COLO668 (cell line): ENCODE results near the gene IFNL1.
A peak's percentile ranks its signal among the peaks of the same experiment; 100 is the strongest.
"Not testable (repeated sequence)": the region's sequence is repeated elsewhere in the genome, so short reads cannot be mapped to it uniquely, and the experiment has no call there.

Experiments
- DNase-seq: peaks from one replicate; lab custom pipeline; 2025; ENCODE audit not compliant: unreplicated experiment; lab: John Stamatoyannopoulos, UW

Gene IFNL1

DNA sequence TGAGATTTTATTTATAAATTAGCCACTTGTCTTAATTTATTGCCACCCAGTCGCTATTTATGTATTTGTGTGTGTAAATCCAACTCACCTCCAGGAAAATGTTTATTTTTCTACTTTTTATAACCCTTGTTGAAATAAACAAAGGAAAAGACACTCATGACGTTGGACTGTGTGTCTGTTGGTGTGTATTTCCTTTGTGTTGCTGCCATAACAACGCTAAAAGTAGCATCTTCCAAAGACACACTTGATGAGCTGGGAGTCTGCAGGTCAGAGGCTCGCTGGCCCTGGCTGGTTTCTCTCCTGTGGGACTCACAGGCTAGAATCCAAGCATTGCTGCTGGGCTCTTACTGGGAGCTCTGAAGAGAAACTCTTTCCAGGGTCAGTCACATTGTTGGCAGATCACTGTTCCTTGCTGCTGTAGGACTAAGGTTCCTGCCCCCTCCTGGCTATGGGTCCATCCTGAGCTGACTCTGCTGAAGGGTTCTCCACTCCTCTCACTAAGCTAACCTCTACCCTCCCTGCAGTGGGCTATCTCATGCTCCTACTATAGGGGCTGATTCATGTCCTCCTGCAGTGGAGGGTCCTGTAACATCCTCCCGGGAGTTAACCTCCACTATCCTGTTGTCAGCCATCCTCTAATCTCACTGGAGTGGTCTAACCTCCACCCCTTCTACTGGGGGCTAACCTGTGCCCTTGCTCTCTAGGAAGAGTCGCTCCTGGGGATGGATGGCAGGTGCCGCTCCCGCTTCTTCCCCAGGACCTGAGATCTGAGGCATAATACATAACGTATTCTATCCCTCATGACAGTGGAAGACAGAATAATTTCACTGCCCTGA, 26.0 kb upstream of the IFNL1 start:
- DNase-seq: no peak

DNA sequence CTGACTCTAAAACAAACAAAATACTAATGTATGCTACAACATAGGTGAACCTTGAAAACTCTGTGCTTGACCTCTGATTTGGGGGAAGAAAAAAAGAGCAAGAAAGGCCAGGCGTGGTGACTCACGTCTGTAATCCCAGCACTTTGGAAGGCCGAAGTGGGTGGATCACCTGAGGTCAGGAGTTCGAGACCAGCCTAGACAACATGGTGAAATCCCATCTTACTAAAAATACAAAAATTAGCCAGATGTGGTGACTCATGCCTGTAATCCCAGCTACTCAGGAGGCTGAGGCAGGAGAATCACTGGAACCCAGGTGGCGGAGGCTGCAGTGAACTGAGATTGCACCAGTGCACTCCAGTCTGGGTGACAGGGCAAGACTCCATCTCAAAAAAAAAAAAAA, 22.3 kb upstream of the IFNL1 start:
- not testable (repeated sequence) for DNase-seq

DNA sequence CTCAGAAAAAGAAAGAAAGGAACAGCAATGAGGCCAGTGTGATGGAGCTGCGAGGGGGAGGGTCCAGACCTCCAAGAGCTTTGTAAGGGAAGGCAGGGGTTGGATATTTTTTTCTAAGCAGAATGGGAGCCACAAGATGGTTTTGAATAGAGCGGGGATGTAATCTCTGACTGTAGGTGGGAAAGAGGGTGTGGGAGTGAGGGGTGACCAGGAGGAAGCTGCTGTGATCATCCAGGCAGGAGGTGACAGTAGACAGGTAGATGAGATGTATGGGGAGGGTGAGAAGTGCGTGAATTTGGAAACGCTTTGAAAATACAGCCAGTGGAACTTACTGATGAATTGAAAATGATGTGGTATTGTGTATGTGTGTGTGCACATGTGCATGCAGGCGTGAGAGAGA, 20.6 kb upstream of the IFNL1 start:
- no peak for DNase-seq

DNA sequence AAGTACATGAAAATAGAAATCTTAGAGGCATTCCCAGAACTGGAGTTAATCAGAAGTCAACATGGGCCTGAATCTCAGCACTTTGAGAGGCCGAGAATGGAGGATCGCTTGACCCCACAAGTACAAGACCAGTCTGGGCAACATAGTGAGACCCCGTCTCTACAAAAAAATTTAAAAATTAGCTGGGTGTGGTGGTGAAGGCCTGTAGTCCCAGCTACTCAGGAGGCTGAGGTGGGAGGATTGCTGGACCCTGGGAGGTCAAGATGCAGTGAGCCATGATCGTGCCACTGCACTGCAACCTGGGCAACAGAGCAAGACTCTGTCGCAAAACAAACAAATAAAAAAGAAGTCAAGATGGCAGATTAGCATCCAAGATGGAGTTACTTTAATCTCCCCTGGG, 19.5 kb upstream of the IFNL1 start:
- DNase-seq: no peak

DNA sequence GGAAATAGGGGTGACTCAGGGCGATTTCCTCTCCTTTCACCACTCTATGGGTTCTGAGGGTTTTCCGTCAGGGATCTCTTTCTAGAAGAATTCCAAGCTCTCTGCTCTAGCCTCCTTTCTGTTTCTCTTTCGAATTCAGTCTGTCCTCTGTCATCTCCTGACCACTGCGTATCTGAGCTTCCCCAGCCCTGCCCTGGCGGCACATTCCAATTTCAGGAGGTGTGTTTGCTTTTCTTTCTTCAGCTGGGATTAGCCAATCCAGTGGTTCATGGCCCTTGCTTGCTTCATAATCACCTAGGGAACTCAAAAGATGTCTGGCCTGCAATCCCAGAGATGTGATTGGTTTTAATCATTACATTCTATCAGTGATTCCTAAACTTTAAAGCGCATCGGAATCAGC, 18.6 kb upstream of the IFNL1 start:
- no peak for DNase-seq

DNA sequence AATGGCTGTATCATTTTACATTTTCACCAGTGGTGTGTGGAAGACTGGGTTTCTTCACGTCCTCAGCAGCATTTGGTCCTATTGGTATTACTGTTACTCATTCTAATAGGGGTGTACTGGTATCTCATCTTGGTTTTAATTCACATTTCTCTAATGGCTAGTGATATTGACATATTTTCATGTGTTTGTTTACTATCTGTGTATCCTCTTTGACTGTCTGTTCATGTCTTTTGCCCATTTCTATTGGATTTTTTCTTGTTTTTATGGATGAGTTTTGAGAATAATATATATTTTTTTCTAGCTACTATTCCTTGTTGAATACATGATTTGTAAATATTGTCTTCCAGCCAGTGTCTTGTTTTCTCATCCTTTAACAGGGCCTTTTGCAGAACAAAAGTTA, 14.2 kb upstream of the IFNL1 start:
- no peak for DNase-seq

DNA sequence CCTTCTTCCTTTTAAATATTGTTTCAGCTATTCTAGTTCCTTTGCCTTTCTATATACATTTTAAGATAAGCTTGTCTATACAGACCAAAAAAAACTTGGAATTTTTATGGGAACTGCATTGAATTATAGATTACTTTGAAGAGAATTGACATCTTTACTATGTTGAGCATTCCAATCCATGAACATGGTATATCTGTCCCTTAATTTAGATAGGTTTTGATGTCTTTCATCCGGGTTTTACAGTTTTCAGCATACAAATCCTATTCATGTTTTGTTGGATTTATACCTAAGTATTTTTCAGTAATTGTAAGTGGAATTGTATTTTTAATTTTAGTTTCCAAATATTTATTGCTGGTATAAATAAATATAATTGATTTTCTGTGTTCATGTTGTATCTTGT, 12.2 kb upstream of the IFNL1 start:
- DNase-seq: no peak

DNA sequence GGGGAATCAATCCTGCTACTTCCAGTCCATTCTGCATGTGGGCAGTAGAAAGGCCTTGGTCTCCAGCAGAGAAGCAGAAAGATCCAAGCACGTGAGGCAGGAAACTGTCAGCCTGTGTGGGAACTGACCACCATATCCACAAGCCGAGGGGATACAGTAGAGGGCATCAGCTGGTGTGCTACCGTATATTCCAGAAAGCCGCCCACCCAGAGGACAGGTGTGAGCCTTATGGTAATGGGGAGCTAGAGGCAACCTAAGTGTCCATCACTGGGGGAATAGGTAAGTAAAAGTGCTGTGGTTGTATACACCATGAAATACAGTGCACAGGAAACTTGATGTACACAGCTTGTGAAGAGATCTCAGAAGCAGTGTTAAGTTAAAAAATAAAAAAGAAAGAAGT, 2.8 kb upstream of the IFNL1 start:
- no peak for DNase-seq

DNA sequence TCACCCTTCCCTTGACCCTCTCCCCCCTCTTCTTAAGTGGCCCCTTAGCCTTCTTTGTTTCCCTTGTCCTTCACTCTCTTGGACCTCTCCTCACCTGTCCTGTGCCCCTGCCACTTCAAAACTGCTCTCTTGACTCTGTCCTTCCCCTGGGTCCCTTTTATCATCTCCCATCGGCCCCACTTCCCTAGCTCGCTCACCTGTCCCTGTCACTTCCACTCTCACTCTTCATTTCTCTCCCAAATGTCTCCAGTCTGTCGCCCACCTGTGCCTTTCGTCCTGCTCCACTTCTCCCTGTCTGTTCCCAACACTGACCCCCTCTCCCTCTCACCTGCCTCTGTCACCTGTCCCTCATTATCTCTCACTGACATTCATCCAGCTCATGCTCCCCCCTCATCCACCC, 699 bp downstream of the IFNL1 start:
- DNase-seq: no peak

DNA sequence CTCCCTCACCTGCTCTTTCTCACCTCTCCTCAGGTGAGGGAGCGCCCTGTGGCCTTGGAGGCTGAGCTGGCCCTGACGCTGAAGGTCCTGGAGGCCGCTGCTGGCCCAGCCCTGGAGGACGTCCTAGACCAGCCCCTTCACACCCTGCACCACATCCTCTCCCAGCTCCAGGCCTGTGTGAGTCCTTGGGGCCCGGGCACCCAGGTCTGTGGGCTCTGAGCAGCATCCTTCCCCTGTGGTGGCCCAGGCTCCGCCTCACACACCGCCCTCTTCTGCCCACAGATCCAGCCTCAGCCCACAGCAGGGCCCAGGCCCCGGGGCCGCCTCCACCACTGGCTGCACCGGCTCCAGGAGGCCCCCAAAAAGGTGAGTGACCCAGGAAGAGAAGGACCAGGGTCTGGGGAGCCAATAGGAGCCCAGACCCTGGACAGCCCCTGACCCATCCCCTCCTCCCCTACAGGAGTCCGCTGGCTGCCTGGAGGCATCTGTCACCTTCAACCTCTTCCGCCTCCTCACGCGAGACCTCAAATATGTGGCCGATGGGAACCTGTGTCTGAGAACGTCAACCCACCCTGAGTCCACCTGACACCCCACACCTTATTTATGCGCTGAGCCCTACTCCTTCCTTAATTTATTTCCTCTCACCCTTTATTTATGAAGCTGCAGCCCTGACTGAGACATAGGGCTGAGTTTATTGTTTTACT, 1.9 kb downstream of the IFNL1 start:
- no peak for DNase-seq

DNA sequence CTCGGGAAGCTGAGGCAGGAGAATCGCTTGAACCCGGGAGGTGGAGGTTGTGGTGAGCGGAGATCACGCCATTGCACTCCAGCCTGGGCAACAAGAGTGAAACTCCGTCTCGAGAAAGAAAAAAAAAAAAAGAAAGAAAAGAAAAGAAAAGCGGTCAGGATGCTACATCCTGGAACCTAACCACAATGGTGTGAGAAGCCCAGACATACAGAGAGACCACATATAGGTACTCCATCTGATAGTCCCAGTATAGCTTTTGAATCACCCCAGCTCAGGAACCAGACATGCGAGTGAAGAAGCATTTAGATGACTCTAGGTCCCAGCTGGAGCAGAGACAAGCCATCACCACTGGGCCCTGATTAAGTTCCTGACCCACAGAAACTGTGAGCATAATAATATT, 3.2 kb downstream of the IFNL1 start:
- DNase-seq: no peak

DNA sequence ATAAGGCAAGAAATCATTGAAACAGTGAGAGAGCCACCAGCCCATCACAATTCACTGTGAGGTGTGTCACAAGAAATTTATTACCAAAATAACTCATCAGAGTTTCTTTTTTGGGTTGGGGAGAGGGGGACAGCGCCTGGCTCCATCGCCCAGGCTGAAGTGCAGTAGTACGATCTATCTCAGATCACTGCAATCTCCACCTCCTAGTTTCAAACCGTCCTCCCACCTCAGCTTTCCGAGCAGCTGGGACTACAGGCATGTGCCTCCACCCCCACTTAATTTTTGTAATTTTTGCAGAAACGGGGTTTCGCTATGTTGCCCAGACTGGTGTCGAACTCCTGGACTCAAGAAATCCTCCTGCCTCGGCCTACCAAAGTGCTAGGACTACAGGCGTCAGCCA, 3.6 kb downstream of the IFNL1 start:
- DNase-seq: no peak

DNA sequence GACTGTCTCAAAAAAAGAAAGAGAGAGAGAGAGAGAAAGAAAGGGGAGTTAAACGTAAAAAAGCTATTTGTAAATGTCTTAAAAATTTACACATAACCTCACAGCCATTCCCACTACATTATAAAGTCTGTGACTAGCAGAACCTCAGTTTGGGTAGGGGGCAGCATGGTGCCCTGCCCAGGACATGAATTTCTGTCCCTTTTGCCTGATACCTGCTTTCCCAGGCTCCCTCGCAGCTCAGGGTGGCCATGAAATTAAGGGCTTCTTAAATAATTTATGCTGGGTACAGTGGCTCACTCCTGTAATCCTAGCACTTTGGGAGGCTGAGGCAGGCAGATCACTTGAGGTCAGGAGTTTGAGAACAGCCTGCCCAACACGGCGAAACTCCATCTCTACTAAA, 4.8 kb downstream of the IFNL1 start:
- DNase-seq: no peak

DNA sequence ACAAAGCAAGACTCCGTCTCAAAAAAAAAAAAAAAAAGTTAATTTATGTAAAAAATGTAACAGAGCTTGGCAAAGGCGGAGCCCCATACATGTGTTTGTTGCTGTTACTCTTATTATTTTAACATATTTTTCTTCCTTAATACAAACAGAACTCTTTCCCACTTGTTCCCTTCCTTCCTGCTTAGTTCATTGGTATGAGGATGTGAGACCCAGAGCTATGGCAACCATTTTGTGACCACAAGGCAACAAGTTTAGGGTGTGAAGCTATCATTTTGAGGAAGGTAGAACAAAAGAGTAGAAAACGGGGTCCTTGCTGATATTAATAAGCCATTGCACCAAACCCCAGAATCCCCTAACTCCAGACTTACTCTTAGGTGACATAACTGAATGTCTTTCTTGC, 5.4 kb downstream of the IFNL1 start:
- DNase-seq: no peak

DNA sequence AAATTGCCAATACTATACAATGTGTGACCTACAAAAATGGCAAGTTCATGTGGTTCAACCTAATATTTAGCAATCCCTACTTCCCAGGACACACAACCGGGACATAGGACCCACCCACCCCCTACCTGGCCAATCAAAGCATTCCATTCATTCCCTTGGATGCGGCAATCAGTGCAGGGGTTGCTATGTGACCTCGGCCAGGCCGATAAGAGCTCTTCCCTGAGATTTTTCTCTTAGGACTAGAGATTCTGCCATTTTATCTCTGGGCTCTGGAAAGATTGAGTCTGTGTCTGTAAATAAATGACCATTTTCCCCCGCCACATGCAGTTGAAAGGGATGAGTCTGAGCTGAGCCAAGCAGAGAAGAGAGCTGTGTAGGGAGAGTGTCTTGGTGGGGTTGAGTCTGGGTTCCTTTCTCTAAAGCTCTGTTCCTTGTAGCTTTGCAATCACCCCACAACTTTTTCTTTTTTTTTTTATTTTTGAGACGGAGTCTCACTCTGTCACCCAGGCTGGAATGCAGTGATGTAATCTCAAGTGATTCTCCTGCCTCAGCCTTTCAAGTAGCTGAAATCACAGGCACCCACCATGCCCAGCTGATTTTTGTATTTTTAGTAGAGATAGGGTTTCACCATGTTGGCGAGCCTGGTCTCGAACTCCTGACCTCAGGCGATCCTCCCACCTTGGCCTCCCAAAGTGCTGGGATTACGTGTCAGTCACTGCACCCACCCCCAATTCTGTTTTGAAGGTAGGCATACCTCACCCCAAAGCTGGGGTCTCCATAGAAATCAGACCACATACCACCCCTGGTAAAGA, 7.4 kb downstream of the IFNL1 start:
- DNase-seq: no peak

DNA sequence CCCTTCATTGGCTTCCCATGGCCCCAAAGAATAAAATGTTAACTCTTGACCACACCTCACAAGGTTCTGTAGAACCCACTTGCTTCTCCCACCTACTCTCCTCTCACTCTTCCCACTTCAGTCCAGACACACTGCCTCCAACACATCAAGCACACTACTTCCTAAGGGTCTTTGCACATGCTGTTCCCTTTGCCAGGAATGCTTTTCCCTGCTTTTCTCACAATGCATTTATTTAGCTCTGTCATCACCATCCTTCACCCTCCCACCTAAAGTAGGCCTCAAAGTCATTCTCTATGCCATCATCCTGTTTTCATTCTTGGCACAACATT, 7.9 kb downstream of the IFNL1 start:
- DNase-seq: no peak

DNA sequence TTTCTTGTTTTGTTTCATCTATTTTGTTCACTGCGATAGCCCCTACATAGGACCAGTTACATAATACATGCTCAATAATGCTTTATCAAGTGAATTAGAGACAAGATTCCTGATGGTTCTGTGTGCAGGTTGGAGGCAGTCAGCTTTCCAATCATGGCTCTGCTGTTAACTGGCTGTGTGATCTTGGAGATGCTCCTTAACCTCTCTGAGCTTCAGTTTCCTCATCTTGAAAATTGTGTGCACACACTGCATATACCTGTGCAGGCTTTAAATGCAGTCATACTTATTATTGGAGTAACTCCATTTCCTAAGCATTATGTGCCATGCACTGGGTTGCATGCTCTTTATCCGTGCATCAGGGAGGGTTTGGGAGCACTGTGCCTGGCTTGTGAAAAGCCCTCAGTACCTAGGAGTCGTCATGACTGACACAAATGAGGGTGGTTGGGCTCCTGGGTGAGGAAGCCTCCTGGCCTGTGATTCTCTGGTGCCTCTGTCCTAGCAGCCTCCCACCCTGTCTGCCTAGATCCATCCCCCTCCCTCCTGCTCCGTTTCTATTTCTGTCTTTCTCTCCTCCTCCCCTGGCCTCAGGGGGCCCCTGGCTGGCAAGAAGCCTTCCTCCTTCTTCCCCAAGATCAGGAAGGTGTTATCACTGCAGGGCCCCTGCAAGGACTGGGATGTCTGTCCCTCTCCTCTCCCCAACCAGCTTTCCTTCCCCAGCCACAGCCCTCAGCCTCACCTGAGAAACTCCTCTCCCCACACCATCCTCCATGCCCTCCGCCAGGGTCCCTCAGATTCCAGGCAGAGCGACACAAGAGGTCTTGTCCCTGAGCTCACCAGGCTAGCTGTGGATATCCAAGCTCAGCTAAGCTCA, 8.7 kb downstream of the IFNL1 start:
- no peak for DNase-seq

DNA sequence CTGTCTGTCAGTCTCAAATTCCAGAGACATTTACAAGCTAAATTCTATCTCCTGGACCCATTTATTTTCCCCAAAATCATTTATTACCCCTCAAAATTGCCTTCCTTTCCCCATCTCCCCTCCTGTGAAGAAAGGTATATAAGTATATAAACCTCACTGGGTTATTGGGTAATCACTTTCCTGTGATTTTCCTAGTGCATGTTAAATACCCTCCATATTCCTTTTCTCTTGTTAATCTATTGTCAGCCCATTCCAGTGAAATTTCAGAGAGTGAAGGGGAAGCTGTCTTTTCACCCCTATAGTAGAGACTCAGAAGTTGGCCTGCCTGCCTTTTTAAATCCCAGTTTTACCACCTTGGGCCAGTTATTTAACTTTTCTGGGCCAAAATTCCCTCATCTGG, 9.9 kb downstream of the IFNL1 start:
- DNase-seq: no peak

DNA sequence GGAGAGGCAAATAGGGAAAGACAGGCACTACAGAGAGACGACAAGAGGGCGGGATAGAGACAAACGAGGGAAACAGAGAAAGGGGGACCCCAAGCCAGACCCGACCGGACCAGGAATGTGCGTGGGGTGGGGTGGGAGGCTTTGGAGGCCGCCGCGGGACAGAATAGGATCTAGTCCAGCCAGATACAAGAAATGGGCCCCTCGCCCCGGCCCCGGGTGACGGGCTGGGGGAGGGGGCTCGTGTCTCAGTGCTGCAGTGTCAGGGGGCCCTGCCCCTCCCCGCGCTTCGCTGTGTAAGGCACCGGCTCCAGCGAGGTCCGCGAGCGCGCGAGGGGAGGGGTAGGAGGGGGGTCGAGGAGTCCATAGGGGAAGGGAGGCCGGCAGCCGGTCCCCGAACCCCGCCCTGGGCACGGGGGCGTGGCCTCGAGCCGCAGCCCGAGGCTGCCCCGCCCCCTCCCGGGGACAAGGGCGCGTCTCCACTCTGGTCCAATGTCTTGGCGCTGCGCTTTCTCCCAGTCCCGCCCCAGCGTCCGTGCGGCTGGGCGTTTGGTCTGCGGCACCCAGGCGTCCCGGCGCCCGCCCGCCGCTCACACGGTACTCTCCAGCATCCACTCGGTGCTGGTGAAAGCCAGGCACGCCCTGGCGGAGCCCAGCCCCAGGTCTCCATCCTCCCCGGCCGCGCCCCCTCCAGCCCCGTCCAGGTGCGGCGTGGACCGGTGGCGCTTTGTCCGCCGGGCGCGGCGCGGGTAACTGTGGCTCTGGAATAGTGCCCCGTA, 11.0 kb downstream of the IFNL1 start:
- peak; percentile 13 for DNase-seq

DNA sequence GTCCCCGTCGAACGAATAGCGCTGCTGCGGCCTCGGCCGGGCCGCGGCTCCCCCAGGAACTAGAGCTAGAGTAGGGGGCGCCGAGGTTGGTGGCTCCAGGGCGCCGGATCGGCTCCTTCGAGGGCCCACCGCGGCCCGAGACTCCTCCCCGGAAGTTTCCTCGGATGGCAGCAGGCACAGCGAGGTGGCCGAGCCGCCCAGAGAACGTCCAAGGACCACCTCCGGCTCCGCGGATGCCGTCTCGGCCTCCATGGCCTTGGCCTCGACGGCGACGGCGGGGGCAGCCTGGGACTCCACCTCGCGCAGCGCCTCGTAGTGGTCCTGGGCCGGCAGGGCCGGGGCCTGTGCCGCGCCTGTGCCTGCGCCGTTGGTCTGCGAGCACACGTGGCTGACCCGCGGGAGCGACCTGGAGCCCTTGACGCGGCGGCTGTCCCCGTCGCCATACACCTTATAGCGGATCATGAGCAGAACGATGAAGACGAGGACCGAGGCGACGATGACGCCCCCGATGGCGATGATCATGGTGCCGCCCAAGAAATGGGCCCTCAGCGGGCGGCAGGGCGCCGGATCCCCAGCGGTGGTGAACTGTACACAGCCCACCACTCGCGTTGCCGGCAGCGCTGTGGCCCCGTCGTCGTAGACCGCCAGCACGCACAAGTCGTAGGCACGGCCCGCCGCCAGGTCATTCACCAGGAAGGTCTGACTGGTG, 11.8 kb downstream of the IFNL1 start:
- DNase-seq: no peak
